WTC11 (cell line): ENCODE results near the gene CHERP.

Source experiments
- ATF1 ChIP-seq: sonication (generic); formaldehyde crosslinking; IDR thresholded peaks from 2 replicates; pipeline ENCODE4 v1.8.1; 2023; ENCODE audit warnings: mild to moderate bottlenecking, moderate library complexity, missing genetic modification reagents
- CBFB ChIP-seq: sonication (generic); formaldehyde crosslinking; IDR thresholded peaks from 2 replicates; pipeline ENCODE4 v1.8.1; 2022; ENCODE audit warnings: mild to moderate bottlenecking, low read depth, missing genetic modification reagents
- ESRRA ChIP-seq: sonication (generic); formaldehyde crosslinking; IDR thresholded peaks from 2 replicates; pipeline ENCODE4 v1.8.1; 2022; ENCODE audit warnings: mild to moderate bottlenecking, missing genetic modification reagents, borderline replicate concordance
- FOXK1 ChIP-seq: sonication (generic); formaldehyde crosslinking; IDR thresholded peaks from 2 replicates; pipeline ENCODE4 v1.8.0; 2022; ENCODE audit warnings: mild to moderate bottlenecking, moderate library complexity, missing genetic modification reagents
- JUN ChIP-seq: sonication (generic); formaldehyde crosslinking; IDR thresholded peaks from 2 replicates; pipeline ENCODE4 v1.8.0; 2023; ENCODE audit warnings: mild to moderate bottlenecking, missing genetic modification reagents
- TEAD4 ChIP-seq: sonication (generic); formaldehyde crosslinking; IDR thresholded peaks from 2 replicates; pipeline ENCODE4 v1.8.0; 2022; ENCODE audit warnings: mild to moderate bottlenecking, missing genetic modification reagents
- TF ChIP-seq, protein P1 (sequence below): fragments of 200-600 bp; IDR thresholded peaks from 2 replicates; pipeline ENCODE4 v1.8.0; 2022; ENCODE audit warnings: antibody characterized with exemption
- TF ChIP-seq, protein P2 (sequence below): sonication (generic); formaldehyde crosslinking; IDR thresholded peaks from 2 replicates; pipeline ENCODE4 v1.8.0; 2022; ENCODE audit warnings: mild to moderate bottlenecking, missing genetic modification reagents
- TF ChIP-seq, protein P3 (sequence below): sonication (generic); formaldehyde crosslinking; IDR thresholded peaks from 2 replicates; pipeline ENCODE4 v1.8.1; 2022; ENCODE audit warnings: low read depth, missing genetic modification reagents, borderline replicate concordance
- TF ChIP-seq, protein P4 (sequence below): sonication (generic); formaldehyde crosslinking; IDR thresholded peaks from 2 replicates; pipeline ENCODE4 v1.8.0; 2022; ENCODE audit warnings: mild to moderate bottlenecking, missing genetic modification reagents

DNA sequence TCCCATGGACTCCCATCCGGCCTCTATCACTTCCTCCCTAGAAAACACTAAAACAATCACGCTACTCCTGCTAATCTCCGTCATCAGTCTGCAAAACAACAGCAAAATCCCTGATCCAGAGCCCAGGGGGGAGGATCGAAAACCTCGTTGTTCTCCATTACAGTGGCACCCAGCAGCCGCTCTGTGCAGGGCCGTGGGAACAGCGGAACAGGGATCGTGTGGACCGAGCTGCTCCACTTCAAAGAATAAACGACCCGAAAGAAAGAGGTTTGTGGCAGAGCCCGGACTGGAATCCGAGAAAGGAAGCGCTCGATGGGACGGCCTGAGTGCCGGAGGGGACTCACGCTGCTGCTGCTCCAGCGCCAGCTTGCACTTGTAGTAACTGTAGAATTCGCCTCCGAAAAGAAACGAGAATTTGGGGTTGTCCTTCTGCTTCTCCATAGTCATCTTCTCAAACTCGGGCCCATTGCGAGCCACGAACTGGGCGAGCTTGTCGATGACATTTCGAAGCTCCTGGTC is 652 bp downstream of the CHERP start:
- no peak for TF ChIP-seq JUN (CRISPR knock-in tag)
- TF ChIP-seq, protein P1, sequence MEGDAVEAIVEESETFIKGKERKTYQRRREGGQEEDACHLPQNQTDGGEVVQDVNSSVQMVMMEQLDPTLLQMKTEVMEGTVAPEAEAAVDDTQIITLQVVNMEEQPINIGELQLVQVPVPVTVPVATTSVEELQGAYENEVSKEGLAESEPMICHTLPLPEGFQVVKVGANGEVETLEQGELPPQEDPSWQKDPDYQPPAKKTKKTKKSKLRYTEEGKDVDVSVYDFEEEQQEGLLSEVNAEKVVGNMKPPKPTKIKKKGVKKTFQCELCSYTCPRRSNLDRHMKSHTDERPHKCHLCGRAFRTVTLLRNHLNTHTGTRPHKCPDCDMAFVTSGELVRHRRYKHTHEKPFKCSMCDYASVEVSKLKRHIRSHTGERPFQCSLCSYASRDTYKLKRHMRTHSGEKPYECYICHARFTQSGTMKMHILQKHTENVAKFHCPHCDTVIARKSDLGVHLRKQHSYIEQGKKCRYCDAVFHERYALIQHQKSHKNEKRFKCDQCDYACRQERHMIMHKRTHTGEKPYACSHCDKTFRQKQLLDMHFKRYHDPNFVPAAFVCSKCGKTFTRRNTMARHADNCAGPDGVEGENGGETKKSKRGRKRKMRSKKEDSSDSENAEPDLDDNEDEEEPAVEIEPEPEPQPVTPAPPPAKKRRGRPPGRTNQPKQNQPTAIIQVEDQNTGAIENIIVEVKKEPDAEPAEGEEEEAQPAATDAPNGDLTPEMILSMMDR, result no peak
- TF ChIP-seq, protein P2, sequence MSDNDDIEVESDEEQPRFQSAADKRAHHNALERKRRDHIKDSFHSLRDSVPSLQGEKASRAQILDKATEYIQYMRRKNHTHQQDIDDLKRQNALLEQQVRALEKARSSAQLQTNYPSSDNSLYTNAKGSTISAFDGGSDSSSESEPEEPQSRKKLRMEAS, result no peak
- TF ChIP-seq, protein P3, sequence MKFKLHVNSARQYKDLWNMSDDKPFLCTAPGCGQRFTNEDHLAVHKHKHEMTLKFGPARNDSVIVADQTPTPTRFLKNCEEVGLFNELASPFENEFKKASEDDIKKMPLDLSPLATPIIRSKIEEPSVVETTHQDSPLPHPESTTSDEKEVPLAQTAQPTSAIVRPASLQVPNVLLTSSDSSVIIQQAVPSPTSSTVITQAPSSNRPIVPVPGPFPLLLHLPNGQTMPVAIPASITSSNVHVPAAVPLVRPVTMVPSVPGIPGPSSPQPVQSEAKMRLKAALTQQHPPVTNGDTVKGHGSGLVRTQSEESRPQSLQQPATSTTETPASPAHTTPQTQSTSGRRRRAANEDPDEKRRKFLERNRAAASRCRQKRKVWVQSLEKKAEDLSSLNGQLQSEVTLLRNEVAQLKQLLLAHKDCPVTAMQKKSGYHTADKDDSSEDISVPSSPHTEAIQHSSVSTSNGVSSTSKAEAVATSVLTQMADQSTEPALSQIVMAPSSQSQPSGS (CRISPR knock-in tag), result no peak
- no peak for TF ChIP-seq ATF1
- no peak for TF ChIP-seq CBFB (CRISPR knock-in tag)
- TF ChIP-seq FOXK1 (CRISPR knock-in tag), result no peak
- TF ChIP-seq, protein P4, sequence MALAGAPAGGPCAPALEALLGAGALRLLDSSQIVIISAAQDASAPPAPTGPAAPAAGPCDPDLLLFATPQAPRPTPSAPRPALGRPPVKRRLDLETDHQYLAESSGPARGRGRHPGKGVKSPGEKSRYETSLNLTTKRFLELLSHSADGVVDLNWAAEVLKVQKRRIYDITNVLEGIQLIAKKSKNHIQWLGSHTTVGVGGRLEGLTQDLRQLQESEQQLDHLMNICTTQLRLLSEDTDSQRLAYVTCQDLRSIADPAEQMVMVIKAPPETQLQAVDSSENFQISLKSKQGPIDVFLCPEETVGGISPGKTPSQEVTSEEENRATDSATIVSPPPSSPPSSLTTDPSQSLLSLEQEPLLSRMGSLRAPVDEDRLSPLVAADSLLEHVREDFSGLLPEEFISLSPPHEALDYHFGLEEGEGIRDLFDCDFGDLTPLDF, result no peak
- no peak for TF ChIP-seq TEAD4 (CRISPR knock-in tag)
- TF ChIP-seq ESRRA (CRISPR knock-in tag), result no peak
